NCI-H1417 (cell line): ENCODE measurements around the gene SF1.

ENCODE experiments used
- DNase-seq, 3 experiments: peaks; one replicate each; lab custom pipeline; 2025; lab: John Stamatoyannopoulos, UW

Gene SF1

GRCh38 chr11:64724863-64725532 is 53.3 kb downstream of the SF1 start:
- DNase-seq: peak in 1 of 3 experiments; percentile 33

- peak in 1 of 3 experiments; percentile 55 for DNase-seq
Measured at GRCh38 chr11:64723907-64724862, 54.2 kb downstream of the SF1 start.

- DNase-seq: peak; percentile 87 to 95 (median 95)
Measured at GRCh38 chr11:64723117-64723906, 55.0 kb downstream of the SF1 start, which contains the start of gene NRXN2. Gene NRXN2, minus strand, starts transcription at chr11:64723197. Its CDS starts 9,498 bp downstream, at chr11:64713699.

GRCh38 chr11:64722141-64723065 is 55.9 kb downstream of the SF1 start:
- peak in 1 of 3 experiments; percentile 32 for DNase-seq

GRCh38 chr11:64721359-64721699 is 57.0 kb downstream of the SF1 start:
- DNase-seq: no peak

- peak in 1 of 3 experiments; percentile 50 for DNase-seq
Measured at GRCh38 chr11:64720640-64721358, 57.5 kb downstream of the SF1 start.

- peak in 2 of 3 experiments; percentile 29 to 50 for DNase-seq
Measured at GRCh38 chr11:64720167-64720566, 58.2 kb downstream of the SF1 start.

- no peak for DNase-seq
Measured at GRCh38 chr11:64719406-64719805, 58.9 kb downstream of the SF1 start.

- DNase-seq: no peak
Measured at GRCh38 chr11:64718780-64719124, 59.6 kb downstream of the SF1 start.

- DNase-seq: no peak
Measured at GRCh38 chr11:64718084-64718779, 60.1 kb downstream of the SF1 start.

- DNase-seq: no peak
Measured at GRCh38 chr11:64717268-64717578, 61.1 kb downstream of the SF1 start.

- no peak for DNase-seq
Measured at GRCh38 chr11:64716473-64717267, 61.7 kb downstream of the SF1 start.

- peak in 2 of 3 experiments; percentile 42 to 80 for DNase-seq
Measured at GRCh38 chr11:64715756-64716472, 62.4 kb downstream of the SF1 start.

- DNase-seq: peak in 1 of 3 experiments; percentile 47
Measured at GRCh38 chr11:64715110-64715509, 63.2 kb downstream of the SF1 start.

GRCh38 chr11:64714666-64715065 is 63.7 kb downstream of the SF1 start:
- no peak for DNase-seq
